IMR-90 (cell line): ENCODE measurements around the gene CFH. TPM values are rescaled to one million over a fixed set of nuclear protein-coding genes. Genes with fewer than 3 reads are reported as not detected.

Experiments
- ATAC-seq: fragments of 200-7000 bp; cut with Tn5 transposase; 2 replicates; pipeline ENCODE4 v1.9.1; 2020; ENCODE audit warnings: low read depth, mild to moderate bottlenecking, moderate library complexity
- BruUV-seq: library from RNA; stranded (reverse); fragments of 400-500 nt; replicated peaks from 2 replicates; lab custom pipeline; 2021; lab: Mats Ljungman, UMichigan
- CTCF ChIA-PET: fragments of 300-600 bp; formaldehyde crosslinking; extraction: SDS; loops from one replicate; lab custom pipeline; 2021; ENCODE audit warnings: antibody characterized with exemption; lab: Yijun Ruan, JAX
- POLR2A ChIA-PET: fragments of 300-600 bp; sonication (Branson Sonifier 250); formaldehyde crosslinking; loops from one replicate; lab custom pipeline; 2022; ENCODE audit warnings: antibody characterized with exemption; ENCODE audit not compliant: unreplicated experiment; lab: Charles Lee
- DNase-seq: peaks from one replicate; pipeline ENCODE4 v3.0.0; 2013
- H2AFZ ChIP-seq: replicated peaks from 2 replicates; pipeline ENCODE3; 2013; ENCODE audit warnings: low read length, mild to moderate bottlenecking; ENCODE audit not compliant: poor library complexity
- H2AK5ac ChIP-seq: 2 replicates; pipeline ENCODE4 v1.6.1; 2013; ENCODE audit warnings: low read depth, low read length, inconsistent platforms
- H2AK9ac ChIP-seq: replicated peaks from 2 replicates; pipeline ENCODE3; 2013; ENCODE audit warnings: mild to moderate bottlenecking, low read depth, low read length, moderate library complexity; ENCODE audit not compliant: poor library complexity
- H2BK120ac ChIP-seq: 2 replicates; pipeline ENCODE4 v1.6.1; 2013; ENCODE audit warnings: low read depth, low read length, inconsistent platforms
- H2BK15ac ChIP-seq: 3 replicates; pipeline ENCODE4 v1.6.1; 2013; ENCODE audit warnings: low read depth, low read length, inconsistent platforms
- H2BK20ac ChIP-seq: 2 replicates; pipeline ENCODE4 v1.6.1; 2013; ENCODE audit warnings: low read depth, mild to moderate bottlenecking, inconsistent platforms, low read length, moderate library complexity
- H2BK5ac ChIP-seq: 2 replicates; pipeline ENCODE4 v1.6.1; 2013; ENCODE audit warnings: mild to moderate bottlenecking, low read depth, low read length, inconsistent platforms; ENCODE audit not compliant: poor library complexity, severe bottlenecking
- H3K14ac ChIP-seq: replicated peaks from 2 replicates; pipeline ENCODE4 v1.6.1; 2013; ENCODE audit warnings: low read depth, low read length, inconsistent platforms
- H3K18ac ChIP-seq: 2 replicates; pipeline ENCODE4 v1.6.1; 2013; ENCODE audit warnings: low read depth, low read length, control low read depth
- H3K23ac ChIP-seq: 2 replicates; pipeline ENCODE4 v1.6.1; 2013; ENCODE audit warnings: low read depth, low read length, inconsistent platforms
- H3K27ac ChIP-seq: 2 replicates; pipeline ENCODE4 v1.5.1; 2013; ENCODE audit warnings: mild to moderate bottlenecking, control low read depth, low read length; ENCODE audit not compliant: insufficient read depth
- H3K27me3 ChIP-seq: 2 replicates; pipeline ENCODE4 v1.6.1; 2013; ENCODE audit warnings: low read length; ENCODE audit not compliant: control insufficient read depth, insufficient read depth
- H3K36me3 ChIP-seq: 2 replicates; pipeline ENCODE4 v1.6.1; 2013; ENCODE audit warnings: low read length, mixed read lengths; ENCODE audit not compliant: control insufficient read depth, insufficient read depth
- H3K4ac ChIP-seq: 2 replicates; pipeline ENCODE4 v1.6.1; 2013; ENCODE audit warnings: low read depth, low read length, inconsistent platforms
- H3K4me1 ChIP-seq: 2 replicates; pipeline ENCODE4 v1.6.1; 2013; ENCODE audit warnings: low read length, mixed read lengths; ENCODE audit not compliant: control insufficient read depth, insufficient read depth
- H3K4me2 ChIP-seq: 2 replicates; pipeline ENCODE4 v1.6.1; 2013; ENCODE audit warnings: low read depth, mild to moderate bottlenecking, control low read depth, low read length, moderate library complexity
- H3K4me3 ChIP-seq: 2 replicates; pipeline ENCODE4 v1.5.1; 2013; ENCODE audit warnings: low read depth, mild to moderate bottlenecking, control low read depth, low read length, moderate library complexity; ENCODE audit not compliant: insufficient read depth
- H3K56ac ChIP-seq: 2 replicates; pipeline ENCODE4 v1.6.1; 2013; ENCODE audit warnings: low read length, inconsistent platforms; ENCODE audit not compliant: insufficient read depth; ENCODE audit errors: extremely low read depth
- H3K79me1 ChIP-seq, 2 experiments: 2 replicates each; pipeline ENCODE4 v1.6.1; 2013; ENCODE audit warnings: low read length in 2 of 2, inconsistent platforms in 1 of 2, low read depth in 1 of 2
- H3K9ac ChIP-seq: 2 replicates; pipeline ENCODE4 v1.6.1; 2013; ENCODE audit warnings: low read depth, low read length, control low read depth
- H3K9me1 ChIP-seq: 2 replicates; pipeline ENCODE4 v1.6.1; 2013; ENCODE audit warnings: low read length, inconsistent platforms; ENCODE audit not compliant: insufficient read depth
- H3K9me3 ChIP-seq: 2 replicates; pipeline ENCODE4 v1.6.1; 2013; ENCODE audit warnings: low read length; ENCODE audit not compliant: control insufficient read depth, insufficient read depth
- H4K20me1 ChIP-seq: 2 replicates; pipeline ENCODE4 v1.6.1; 2013; ENCODE audit warnings: low read length, inconsistent platforms; ENCODE audit not compliant: insufficient read depth
- H4K5ac ChIP-seq: 2 replicates; pipeline ENCODE4 v1.6.1; 2013; ENCODE audit warnings: mild to moderate bottlenecking, low read depth, low read length, control low read depth
- H4K8ac ChIP-seq, 2 experiments: 2 replicates each; pipeline ENCODE4 v1.6.1; 2013; ENCODE audit warnings: low read depth in 2 of 2, low read length in 2 of 2, control low read depth in 1 of 2, inconsistent platforms in 1 of 2
- H4K91ac ChIP-seq: 2 replicates; pipeline ENCODE4 v1.6.1; 2013; ENCODE audit warnings: low read depth, low read length, inconsistent platforms; ENCODE audit not compliant: insufficient read depth
- SMC3 ChIP-seq: fragments of 150-350 bp; IDR thresholded peaks from 2 replicates; pipeline ENCODE4 v1.6.1; 2016; ENCODE audit warnings: low read depth, mild to moderate bottlenecking, antibody characterized with exemption, low read length, moderate library complexity
- WGBS, 2 experiments: methylation state at CpG; one replicate each; pipeline versions ENCODE4 v1.1.5 to v1.1.7; 2013; ENCODE audit warnings: missing lambda C conversion rate in 2 of 2; ENCODE audit not compliant: insufficient read length in 1 of 2; ENCODE audit errors: extremely low coverage in 2 of 2; 5-methylcytosine and 5-hydroxymethylcytosine counted together
- dilution Hi-C: fragments of 300-500 bp; cut with HindIII; formaldehyde crosslinking; loops from one replicate; pipeline ENCODE4 v1.14.3; 2018; ENCODE audit warnings: low sequenced_read_pairs; ENCODE audit not compliant: unreplicated experiment
- in situ Hi-C: fragments of 300-500 bp; cut with MboI; formaldehyde crosslinking; loops from 3 replicates; pipeline ENCODE4 v1.14.3; 2019; ENCODE audit warnings: low sequenced_read_pairs, inconsistent platforms, mixed read lengths
- intact Hi-C: fragments of 100-400 bp; cut with micrococcal nuclease; formaldehyde crosslinking; loops from 2 replicates; pipeline ENCODE4 v1.10.0; 2022
- polyA plus RNA-seq, 3 experiments: library from polyadenylated mRNA; depleted of rRNA; stranded (reverse); fragments of >200 nt; gene quantifications; 2 replicates each; pipeline ENCODE4 v1.2.3, GENCODE V29; 2012; ENCODE audit warnings: low replicate concordance in 1 of 3
- total RNA-seq: library from RNA; depleted of rRNA; stranded (reverse); fragments of >200 nt; gene quantifications from 2 replicates; pipeline ENCODE4 v1.2.3, GENCODE V29; 2012

The CFH gene
- total and polyA plus RNA-seq, 2 of the 4 experiments (the other 2 are of a cell fraction), result 6.3 to 12.1 TPM

GRCh38 chr1:196628838-196629237, 23.0 kb upstream of the CFH start:
- Histone ChIP-seq H3K4me3 (no peak overlapping the region), H3K9ac (no peak overlapping the region), H3K9me3 (peaks cover 2% of the 10 kb centered on the region; the same call in 1 of the 2 replicates), H3K79me1 (no peaks in the 10 kb centered on the region), H4K8ac (no peak overlapping the region), H2BK15ac (no peak overlapping the region), H3K4me2 (no peak overlapping the region), H4K20me1 (no peaks in the 10 kb centered on the region), H3K9me1 (no peaks in the 10 kb centered on the region), H4K91ac (no peak overlapping the region), H3K56ac (no peak overlapping the region), H2AK5ac (no peak overlapping the region), H3K27ac (no peak overlapping the region), H2BK120ac (no peak overlapping the region), H3K18ac (no peak overlapping the region), H3K36me3 (no peaks in the 10 kb centered on the region), H2AFZ (no peak overlapping the region), H3K23ac (no peak overlapping the region), H3K14ac (no peak overlapping the region), H3K4ac (no peak overlapping the region), H2AK9ac (no peak overlapping the region), H2BK5ac (no peak overlapping the region), H4K5ac (no peak overlapping the region), H3K27me3 (no peaks in the 10 kb centered on the region), H2BK20ac (no peak overlapping the region), H3K4me1 (no peaks in the 10 kb centered on the region)
- WGBS, 2 experiments, result 83% methylated on average over 1 of the region's 3 CpGs; no CpG with 5 or more reads in 1 of the 2 experiments
- intact Hi-C loops (no loop called here), dilution Hi-C loops (no loop called here), in situ Hi-C loops (no loop called here)
- no peak for TF ChIP-seq SMC3
- ChIA-PET POLR2A (no interaction called here), CTCF (no interaction called here)
- ATAC-seq, result no peak
- BruUV-seq, result no TSS peak
- DNase-seq, result no peak
